Right lobe of liver (tissue), 6 donors: ENCODE measurements around the gene TM9SF1. TPM values are rescaled to one million over a fixed set of nuclear protein-coding genes. Genes with fewer than 3 reads are reported as not detected.
A peak's percentile ranks its signal among the peaks of the same experiment; 100 is the strongest.

Experiments
- ATAC-seq, 4 donors: fragments of 200-7000 bp; cut with Tn5 transposase; one replicate each; pipeline ENCODE4 v1.9.1; 2020; ENCODE audit warnings: mild to moderate bottlenecking in 4 of 4, moderate library complexity in 4 of 4
- DNase-seq, 3 donors: peaks; one replicate each; pipeline ENCODE4 v3.0.0-alpha.2; 2020
- H3K27ac ChIP-seq, 3 donors: fragments of 200-600 bp; one replicate each; pipeline ENCODE4 v1.8.0; 2022
- H3K27me3 ChIP-seq, 2 donors: fragments of 200-600 bp; one replicate each; pipeline ENCODE4 v1.8.0; 2022
- H3K36me3 ChIP-seq, 4 donors: fragments of 200-600 bp; sonication (generic) in 1 of 4; one replicate each; pipeline versions ENCODE4 v1.5.1 to v1.8.0; 2017 to 2022; ENCODE audit warnings: control low read depth in 1 of 4
- H3K4me1 ChIP-seq, 4 donors: fragments of 200-600 bp; sonication (generic) in 1 of 4; one replicate each; pipeline versions ENCODE4 v1.5.1 to v1.8.0; 2017 to 2022; ENCODE audit warnings: control low read depth in 1 of 4
- H3K4me3 ChIP-seq, 3 donors: fragments of 200-600 bp; one replicate each; pipeline ENCODE4 v1.8.0; 2022
- H3K9me3 ChIP-seq, 4 donors: fragments of 200-600 bp; sonication (generic) in 1 of 4; one replicate each; pipeline versions ENCODE4 v1.5.1 to v1.8.0; 2017 to 2022; ENCODE audit warnings: control low read depth in 1 of 4
- CTCF ChIP-seq, 4 donors: fragments of 200-600 bp in 3 of 4; fragments of 450-650 bp in 1 of 4; IDR thresholded peaks; one replicate each; pipeline versions ENCODE4 v1.5.1 to v1.8.0; 2016 to 2022; ENCODE audit warnings: antibody characterized with exemption in 4 of 4, mild to moderate bottlenecking in 2 of 4
- POLR2A ChIP-seq: fragments of 450-650 bp; IDR thresholded peaks from one replicate; pipeline ENCODE4 v1.6.1; 2017; ENCODE audit warnings: antibody characterized with exemption, mild to moderate bottlenecking
- WGBS: methylation state at CpG from one replicate; pipeline ENCODE4 v1.1.6; 2018; ENCODE audit warnings: low coverage, low lambda C conversion rate; ENCODE audit not compliant: insufficient coverage; ENCODE audit errors: missing lambda C conversion rate; 5-methylcytosine and 5-hydroxymethylcytosine counted together
- intact Hi-C, 2 donors: fragments of 100-400 bp; cut with DNase I; formaldehyde crosslinking; loops; one replicate each; pipeline versions ENCODE4 v1.11.2 to v1.14.1; 2022
- total RNA-seq, 6 experiments: library from RNA; depleted of rRNA in 2 of 6; stranded (reverse); fragments of >200 nt in 2 of 6; fragmentation: NEBNext Ultra II Directional in 3 of 6; extraction: Animal tissue kit (Norgen Biotek cat#: 25700) in 3 of 6; gene quantifications; one replicate each; pipeline versions ENCODE4 v1.1.0 to v1.2.4, GENCODE V29; 2016 to 2023
- donor health status: DM: no; HTN: yes; CAD: no.
- donor health status: DM: no; HTN: no; CAD: no.
- donor health status: DM: no; HTN: no; CAD: no.
- donor health status: DM: no; HTN: yes; CAD: no.
- donor health status: DM: no; HTN: yes; CAD: no.

TM9SF1 gene
- total RNA-seq, 6 experiments from 2014 or later: 32.1 to 49.8 (median 41.2) TPM

GRCh38 chr14:24147761-24148428 lies 47.3 kb downstream of the TM9SF1 start:
- no peaks in the 10 kb centered on the region for H3K9me3 ChIP-seq
- no peak for TF ChIP-seq CTCF (IDR thresholded peaks at IDR 0.05)
- TF ChIP-seq POLR2A: no peak
- 0% methylated on average over 14 of the region's 29 CpGs for WGBS
- intact Hi-C loops: no loop called here
- ATAC-seq (no peak), DNase-seq (peak in 1 of 3 donors; percentile 69)
- peaks cover 0 to 52% (median 25%) of the 10 kb centered on the region in 4 donors for H3K36me3 ChIP-seq
- peaks cover 0 to 16% (median 3%) of the 10 kb centered on the region in 4 donors for H3K4me1 ChIP-seq
- H3K4me3 ChIP-seq: peak overlapping the region; percentile 70 to 86 (median 83)
- H3K27me3 ChIP-seq: no peaks in the 10 kb centered on the region
- H3K27ac ChIP-seq: peak overlapping the region; percentile 49 to 79 (median 75)

DNA sequence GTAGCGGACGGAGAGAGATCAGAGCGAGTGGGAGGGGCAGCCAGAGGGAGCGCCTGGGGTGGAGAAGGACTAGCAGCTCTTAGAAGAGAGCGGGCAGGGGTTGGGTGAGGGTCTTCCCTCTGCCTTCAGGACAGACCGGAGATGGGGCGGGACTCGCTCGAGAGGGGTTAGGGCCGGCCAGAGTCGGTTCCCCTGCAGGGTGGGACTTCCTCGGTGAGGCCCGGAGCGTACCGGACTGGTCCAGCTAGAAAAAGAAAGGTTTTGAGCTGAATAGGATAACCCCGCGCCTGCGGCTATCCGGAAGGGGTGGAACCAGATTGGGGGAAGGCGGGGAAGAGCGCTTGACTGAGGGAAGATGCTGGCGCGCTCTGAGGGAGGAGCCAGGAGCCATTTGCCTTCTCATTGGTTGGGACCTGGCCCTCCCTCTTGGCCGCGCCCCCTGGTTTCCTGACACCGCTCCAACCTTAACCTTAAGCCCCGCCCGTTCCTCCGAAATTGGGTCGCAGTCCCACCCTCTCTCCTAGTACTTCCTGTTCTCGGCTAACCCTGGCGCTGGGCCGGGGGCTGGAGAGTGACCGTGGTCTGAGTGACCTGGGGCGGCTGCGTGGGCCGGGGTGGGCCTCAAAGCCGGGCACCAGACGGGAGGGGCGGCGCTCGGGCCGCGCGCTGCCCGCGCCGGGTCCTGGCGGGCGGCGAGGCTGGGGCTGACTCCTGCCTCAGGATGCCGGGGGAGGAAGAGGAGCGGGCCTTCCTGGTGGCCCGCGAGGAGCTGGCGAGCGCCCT lies 48.1 kb downstream of the TM9SF1 start, which contains the start of gene RNF31:
Gene RNF31 (plus strand): TSS at position 521 of the 783 bp plus-strand sequence. CDS start 201 bp downstream, at position 722.
- Histone ChIP-seq H3K36me3 (peaks cover 0 to 44% (median 19%) of the 10 kb centered on the region in 4 donors), H3K27me3 (no peaks in the 10 kb centered on the region), H3K27ac (peak within 1 kb of the TSS; percentile 49 to 79 (median 75)), H3K4me1 (peaks cover 0 to 18% (median 4%) of the 10 kb centered on the region in 4 donors), H3K9me3 (no peaks in the 10 kb centered on the region), H3K4me3 (peak within 1 kb of the TSS; percentile 70 to 86 (median 83))
- intact Hi-C loops: no loop called here
- peak; percentile 98 to 99 (median 98) for DNase-seq
- 0% methylated on average over 22 of the region's 57 CpGs for WGBS
- TF ChIP-seq POLR2A: peak; percentile 54
- TF ChIP-seq CTCF (IDR thresholded peaks at IDR 0.05): peak in 1 of 4 donors; percentile 12
- ATAC-seq: peak; percentile 89 to 93 (median 90)

- peak within 1 kb of the TSS; percentile 70 to 86 (median 83) for H3K4me3 ChIP-seq
- peak; percentile 84 to 91 (median 87) for ATAC-seq
- H3K27ac ChIP-seq: peak within 1 kb of the TSS; percentile 49 to 79 (median 75)
- H3K27me3 ChIP-seq: no peaks in the 10 kb centered on the region
- H3K36me3 ChIP-seq: peaks cover 0 to 38% (median 14%) of the 10 kb centered on the region in 4 donors
- peaks cover 0 to 22% (median 6%) of the 10 kb centered on the region in 4 donors for H3K4me1 ChIP-seq
- TF ChIP-seq POLR2A (peak; percentile 22), CTCF (IDR thresholded peaks at IDR 0.05) (no peak)
- intact Hi-C loops: no loop called here
- DNase-seq: peak; percentile 98 to 99 (median 99)
- 0% methylated on average over 23 of the region's 25 CpGs for WGBS
- no peaks in the 10 kb centered on the region for H3K9me3 ChIP-seq
Observed at GRCh38 chr14:24146453-24146977, 48.7 kb downstream of the TM9SF1 start, which contains the start of gene PSME2. TSS of gene PSME2 (minus strand) at chr14:24146610. CDS start at chr14:24146581, 29 bp downstream.

DNA sequence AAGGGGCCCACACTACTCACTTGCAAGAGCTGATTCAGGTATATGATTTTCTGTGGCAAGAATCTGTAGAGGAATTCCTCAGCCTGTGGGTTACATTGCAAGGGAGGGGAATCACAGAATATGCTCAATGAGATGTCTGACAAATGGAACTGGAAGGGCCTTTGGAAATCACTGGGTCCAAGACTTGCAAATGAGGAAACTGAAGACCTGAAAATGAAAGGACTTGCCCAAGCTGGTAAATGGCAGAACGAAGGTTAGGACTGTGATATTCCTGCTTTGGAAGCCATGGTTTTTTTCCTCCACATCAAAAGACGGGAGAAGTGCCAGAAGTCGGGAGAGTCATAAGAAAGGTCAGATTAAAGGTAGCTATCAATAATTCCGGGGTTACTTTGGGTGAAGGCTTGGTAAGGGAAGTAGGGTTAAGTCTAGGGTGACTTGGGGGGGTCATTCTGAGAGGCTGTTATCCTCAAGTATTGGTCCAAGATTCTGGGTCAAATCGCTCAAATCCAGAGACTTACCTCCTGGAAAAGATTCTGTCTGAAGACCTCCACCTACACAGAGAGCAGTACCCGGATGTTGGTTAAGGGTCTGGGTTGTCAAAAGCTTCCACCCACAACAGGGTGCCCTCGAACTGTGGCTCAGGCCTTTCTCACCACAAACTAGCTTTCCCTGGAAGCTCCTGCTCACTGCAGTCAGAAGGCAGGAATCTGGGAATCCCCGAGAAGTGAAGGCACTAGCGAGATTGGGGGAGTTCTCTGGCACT lies 49.4 kb downstream of the TM9SF1 start:
- TF ChIP-seq POLR2A: no peak
- Histone ChIP-seq H3K9me3 (no peaks in the 10 kb centered on the region), H3K36me3 (peaks cover 0 to 31% (median 10%) of the 10 kb centered on the region in 4 donors), H3K27me3 (no peaks in the 10 kb centered on the region), H3K4me1 (peaks cover 0 to 22% (median 6%) of the 10 kb centered on the region in 4 donors), H3K4me3 (peak overlapping the region; percentile 70 to 86 (median 83)), H3K27ac (peak overlapping the region; percentile 49 to 79 (median 74))
- intact Hi-C loops: no loop called here
- ATAC-seq (no peak), DNase-seq (no peak)
- WGBS: under 1% methylated on average over 8 of the region's 9 CpGs
